HG03558 (cell line): ENCODE measurements around the gene CCND1.

Experiments used
- ATAC-seq: cut with Tn5 transposase; IDR thresholded peaks from one replicate; pipeline ENCODE4 v1.9.1; 2021; ENCODE audit warnings: moderate number of reproducible peaks; ENCODE audit not compliant: unreplicated experiment; ENCODE audit errors: extremely low read depth

CCND1 gene

GRCh38 chr11:69651834-69652620 is 11.1 kb downstream of the CCND1 start:
- ATAC-seq, result no peak

- no peak for ATAC-seq
Observed at GRCh38 chr11:69652999-69653398, 12.0 kb downstream of the CCND1 start.

GRCh38 chr11:69653406-69653960 is 12.5 kb downstream of the CCND1 start:
- no peak for ATAC-seq

- no peak for ATAC-seq
Observed at GRCh38 chr11:69654001-69654659, 13.2 kb downstream of the CCND1 start.

GRCh38 chr11:69654660-69655478 is 13.9 kb downstream of the CCND1 start:
- ATAC-seq, result no peak

- no peak for ATAC-seq
Observed at GRCh38 chr11:69655479-69656428, 14.8 kb downstream of the CCND1 start.

- ATAC-seq, result no peak
Observed at GRCh38 chr11:69656536-69657455, 15.8 kb downstream of the CCND1 start.

GRCh38 chr11:69657456-69657910 is 16.5 kb downstream of the CCND1 start:
- no peak for ATAC-seq

GRCh38 chr11:69657911-69658625 is 17.1 kb downstream of the CCND1 start:
- ATAC-seq, result no peak

- ATAC-seq, result no peak
Observed at GRCh38 chr11:69658626-69659450, 17.9 kb downstream of the CCND1 start.

- no peak for ATAC-seq
Observed at GRCh38 chr11:69659591-69659990, 18.6 kb downstream of the CCND1 start.

GRCh38 chr11:69660001-69660500 is 19.1 kb downstream of the CCND1 start:
- ATAC-seq, result no peak

- ATAC-seq, result no peak
Observed at GRCh38 chr11:69661413-69661715, 20.4 kb downstream of the CCND1 start.

- ATAC-seq, result no peak
Observed at GRCh38 chr11:69662021-69662698, 21.2 kb downstream of the CCND1 start.

- no peak for ATAC-seq
Observed at GRCh38 chr11:69662806-69663205, 21.9 kb downstream of the CCND1 start.

GRCh38 chr11:69663326-69663725 is 22.4 kb downstream of the CCND1 start:
- no peak for ATAC-seq
